ENCODE results near the gene TPK1. TPM values are rescaled to one million over a fixed set of nuclear protein-coding genes. Genes with fewer than 3 reads are reported as not detected.

The TPK1 gene
- total RNA-seq, 1 donor from 2014 or later = 1.7 TPM

GRCh38 chr7:144474363-144474762, 361.5 kb downstream of the TPK1 start:
- no peak overlapping the region for H3K27ac ChIP-seq
- no peak for DNase-seq (ENCODE audit: extremely low spot score in 2 of 2)
- H3K36me3 ChIP-seq = no peaks in the 10 kb centered on the region
- no peaks in the 10 kb centered on the region for H3K9me3 ChIP-seq
- H3K27me3 ChIP-seq = no peaks in the 10 kb centered on the region
- intact Hi-C loops (cut with DNase I) = no loop called here
- H3K4me1 ChIP-seq = no peaks in the 10 kb centered on the region
- no peak for TF ChIP-seq POLR2A (IDR thresholded peaks at IDR 0.05)
- TF ChIP-seq CTCF (IDR thresholded peaks at IDR 0.05) = no peak
- no peak for TF ChIP-seq POLR2AphosphoS5 (IDR thresholded peaks at IDR 0.05; ENCODE audit: insufficient read depth in 1 of 2, low read depth in 1 of 2)
- no peak overlapping the region for H3K4me3 ChIP-seq

- Histone ChIP-seq H3K4me1 (no peaks in the 10 kb centered on the region), H3K4me3 (no peak overlapping the region), H3K27me3 (no peaks in the 10 kb centered on the region), H3K27ac (no peak overlapping the region), H3K9me3 (no peaks in the 10 kb centered on the region), H3K36me3 (no peaks in the 10 kb centered on the region)
- TF ChIP-seq POLR2AphosphoS5 (IDR thresholded peaks at IDR 0.05; ENCODE audit: insufficient read depth in 1 of 2, low read depth in 1 of 2) (no peak), POLR2A (IDR thresholded peaks at IDR 0.05) (no peak), CTCF (IDR thresholded peaks at IDR 0.05) (no peak)
- no peak for DNase-seq (ENCODE audit: extremely low spot score in 2 of 2)
- intact Hi-C loops (cut with DNase I) = no loop called here
Observed at GRCh38 chr7:144473908-144474307, 361.9 kb downstream of the TPK1 start.

- H3K4me3 ChIP-seq = no peak overlapping the region
- no peak overlapping the region for H3K27ac ChIP-seq
- TF ChIP-seq POLR2AphosphoS5 (IDR thresholded peaks at IDR 0.05; ENCODE audit: insufficient read depth in 1 of 2, low read depth in 1 of 2) = no peak
- H3K9me3 ChIP-seq = no peaks in the 10 kb centered on the region
- intact Hi-C loops (cut with DNase I) = no loop called here
- DNase-seq (ENCODE audit: extremely low spot score in 2 of 2) = no peak
- no peaks in the 10 kb centered on the region for H3K36me3 ChIP-seq
- no peaks in the 10 kb centered on the region for H3K27me3 ChIP-seq
- no peaks in the 10 kb centered on the region for H3K4me1 ChIP-seq
Observed at GRCh38 chr7:144470078-144470477, 365.8 kb downstream of the TPK1 start.

GRCh38 chr7:144468990-144469732, 366.7 kb downstream of the TPK1 start:
- Histone ChIP-seq H3K27me3 (no peaks in the 10 kb centered on the region), H3K9me3 (no peaks in the 10 kb centered on the region), H3K27ac (no peak overlapping the region), H3K36me3 (no peaks in the 10 kb centered on the region), H3K4me1 (no peaks in the 10 kb centered on the region), H3K4me3 (no peak overlapping the region)
- TF ChIP-seq POLR2A (IDR thresholded peaks at IDR 0.05) = no peak
- TF ChIP-seq POLR2AphosphoS5 (IDR thresholded peaks at IDR 0.05; ENCODE audit: insufficient read depth in 1 of 2, low read depth in 1 of 2) = no peak
- no peak for TF ChIP-seq CTCF (IDR thresholded peaks at IDR 0.05)
- no peak for DNase-seq (ENCODE audit: extremely low spot score in 2 of 2)
- intact Hi-C loops (cut with DNase I) = no loop called here

GRCh38 chr7:144459635-144460034, 376.2 kb downstream of the TPK1 start:
- Histone ChIP-seq H3K4me3 (no peak overlapping the region), H3K4me1 (no peaks in the 10 kb centered on the region), H3K9me3 (no peaks in the 10 kb centered on the region), H3K27me3 (no peaks in the 10 kb centered on the region), H3K36me3 (no peaks in the 10 kb centered on the region), H3K27ac (no peak overlapping the region)
- DNase-seq (ENCODE audit: extremely low spot score in 2 of 2) = no peak
- intact Hi-C loops (cut with DNase I) = no loop called here
- TF ChIP-seq POLR2AphosphoS5 (IDR thresholded peaks at IDR 0.05; ENCODE audit: insufficient read depth in 1 of 2, low read depth in 1 of 2) (no peak), POLR2A (IDR thresholded peaks at IDR 0.05) (no peak), CTCF (IDR thresholded peaks at IDR 0.05) (no peak)

All from vagina (tissue), 2 donors.